Measurements from ENCODE around the gene TMEM163. TPM values are rescaled to one million over a fixed set of nuclear protein-coding genes. Genes with fewer than 3 reads are reported as not detected.

TMEM163 gene
- total and polyA plus RNA-seq, 2 of the 13 experiments (the other 11 are each of a cell fraction or from before 2014, with no cell fraction given), result 0.05 TPM; not detected in 1

DNA sequence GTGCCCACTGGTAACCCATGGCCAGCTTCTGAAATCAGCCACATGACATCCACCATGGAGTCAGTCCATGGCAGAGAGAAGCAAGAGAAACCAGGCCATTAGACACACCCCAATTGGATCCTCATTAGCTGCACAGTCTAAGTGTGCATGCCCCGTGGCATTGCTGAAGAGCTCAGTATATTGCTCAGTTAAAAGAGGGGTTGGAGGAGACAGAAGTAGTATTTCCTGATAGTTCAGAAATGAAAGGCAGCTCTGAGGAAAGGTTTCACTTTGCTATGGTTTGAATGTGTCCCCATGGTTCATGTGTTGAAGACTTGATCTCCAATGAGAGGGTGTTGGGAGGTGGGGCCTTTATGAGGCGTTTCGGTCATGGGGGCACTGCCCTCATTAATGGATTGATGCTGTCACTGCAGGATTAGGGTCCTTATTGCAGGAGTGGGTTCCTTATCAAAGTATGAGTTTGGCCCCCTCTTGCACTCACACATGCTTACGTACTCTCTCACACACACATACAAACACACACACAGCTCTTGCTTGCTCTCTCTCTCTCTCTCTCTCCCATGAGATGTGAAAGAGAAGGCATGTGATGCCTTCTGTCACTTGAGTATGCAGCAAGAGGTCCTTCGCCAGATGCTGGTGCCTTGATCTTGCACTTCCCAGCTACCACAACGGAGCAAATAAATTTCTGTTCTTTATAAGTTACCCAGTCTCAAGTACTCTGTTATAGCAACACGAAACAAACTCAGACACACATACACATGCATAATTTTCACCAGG, 58.0 kb downstream of the TMEM163 start:
- no peak for ATAC-seq
- H3K27ac ChIP-seq (ENCODE audit: extremely low read length, insufficient read depth, low read length), result no peak overlapping the region
- H3K36me3 ChIP-seq (replicated peaks in 1 of 2; ENCODE audit: control insufficient read depth in 1 of 2, insufficient read depth in 2 of 2, low read length in 2 of 2), result no peaks in the 10 kb centered on the region
- H2AFZ ChIP-seq (ENCODE audit: low read length), result no peak overlapping the region
- no peak overlapping the region for H3K9ac ChIP-seq (ENCODE audit: insufficient read depth, low read depth, low read length)
- WGBS (ENCODE audit: low lambda C conversion rate), result 23% methylated on average over 7 of the region's 7 CpGs
- H3K4me3 ChIP-seq (replicated peaks in 1 of 3; ENCODE audit: insufficient read depth in 1 of 3, low read depth in 2 of 3, low read length in 3 of 3), result no peak overlapping the region
- peaks cover 0 to 9% of the 10 kb centered on the region in 2 experiments; a peak in 3 of 5 replicates for H3K27me3 ChIP-seq (ENCODE audit: control insufficient read depth in 1 of 2, insufficient read depth in 2 of 2, low read length in 2 of 2)
- no peaks in the 10 kb centered on the region for H4K20me1 ChIP-seq (ENCODE audit: insufficient read depth, low read length)
- no peak for FAIRE-seq
- POLR2A ChIA-PET, result no interaction called here
- CTCF ChIA-PET (ENCODE audit: low intra/inter-chr PET ratio, low total read pairs), result no interaction called here
- in situ Hi-C loops (cut with HindIII; ENCODE audit: extremely low pct_ligation_motif_present, low pct_unique_long_range_greater_than_20kb), result no loop called here
- TF ChIP-seq DMAP1 (CRISPR knock-in tag; IDR thresholded peaks at IDR 0.05) (no peak), ZNF430 (CRISPR knock-in tag; IDR thresholded peaks at IDR 0.05) (no peak), ZNF777 (CRISPR knock-in tag; IDR thresholded peaks at IDR 0.05) (no peak), SRSF1 (optimal IDR thresholded peaks at IDR 0.05; ENCODE audit: low read depth, low read length) (no peak), AGO1 (IDR thresholded peaks at IDR 0.05; ENCODE audit: low read depth, low read length, poor library complexity, severe bottlenecking) (no peak)
- no peak overlapping the region for H3K4me2 ChIP-seq (ENCODE audit: low read depth, low read length)
- no TSS peak for BruUV-seq (replicated peaks)
- no peak for DNase-seq (ENCODE audit: low spot score)
- H3K4me1 ChIP-seq (ENCODE audit: insufficient read depth, low read length), result no peaks in the 10 kb centered on the region
- no peaks in the 10 kb centered on the region for H3K79me2 ChIP-seq (ENCODE audit: insufficient read depth, low read length)
- H3K9me3 ChIP-seq (ENCODE audit: low read length), result no peaks in the 10 kb centered on the region
- intact Hi-C loops (cut with micrococcal nuclease; ENCODE audit: unreplicated experiment), result no loop called here

DNA sequence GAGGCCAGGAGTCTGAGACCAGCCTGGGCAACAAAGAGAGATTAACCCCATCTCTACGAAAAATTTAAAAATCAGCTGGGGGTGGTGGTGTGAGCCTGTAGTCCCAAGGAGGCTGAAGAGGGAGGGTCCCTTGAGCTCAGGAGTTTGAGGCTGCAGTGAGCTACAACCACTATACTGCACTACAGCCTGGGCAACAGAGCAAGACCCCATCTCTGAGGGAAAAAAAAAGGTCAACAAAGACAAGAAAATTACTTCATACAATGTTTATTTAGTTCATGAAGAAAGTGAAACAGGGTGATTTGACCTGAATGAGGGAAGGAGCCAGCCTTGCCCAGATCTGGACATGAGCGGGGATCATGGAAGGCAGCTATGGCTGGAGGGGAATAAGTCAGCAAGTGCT, 59.1 kb downstream of the TMEM163 start:
- no peak overlapping the region for H3K4me3 ChIP-seq (replicated peaks in 1 of 3; ENCODE audit: insufficient read depth in 1 of 3, low read depth in 2 of 3, low read length in 3 of 3)
- ATAC-seq (no peak), DNase-seq (ENCODE audit: low spot score) (no peak), FAIRE-seq (no peak)
- H3K4me1 ChIP-seq (ENCODE audit: insufficient read depth, low read length), result no peaks in the 10 kb centered on the region
- H3K9me3 ChIP-seq (ENCODE audit: low read length), result no peaks in the 10 kb centered on the region
- H3K27ac ChIP-seq (ENCODE audit: extremely low read length, insufficient read depth, low read length), result no peak overlapping the region
- H3K4me2 ChIP-seq (ENCODE audit: low read depth, low read length), result no peak overlapping the region
- H3K27me3 ChIP-seq (ENCODE audit: control insufficient read depth in 1 of 2, insufficient read depth in 2 of 2, low read length in 2 of 2), result peaks cover 0 to 9% of the 10 kb centered on the region in 2 experiments; a peak in 3 of 5 replicates
- in situ Hi-C loops (cut with HindIII; ENCODE audit: extremely low pct_ligation_motif_present, low pct_unique_long_range_greater_than_20kb) (no loop called here), intact Hi-C loops (cut with micrococcal nuclease; ENCODE audit: unreplicated experiment) (loop anchor here (5.0 kb wide), 1 partner anchor 238 kb away; no protein-coding TSS in a partner anchor)
- no peak overlapping the region for H2AFZ ChIP-seq (ENCODE audit: low read length)
- ChIA-PET POLR2A (no interaction called here), CTCF (ENCODE audit: low intra/inter-chr PET ratio, low total read pairs) (no interaction called here)
- no peaks in the 10 kb centered on the region for H4K20me1 ChIP-seq (ENCODE audit: insufficient read depth, low read length)
- no peaks in the 10 kb centered on the region for H3K36me3 ChIP-seq (replicated peaks in 1 of 2; ENCODE audit: control insufficient read depth in 1 of 2, insufficient read depth in 2 of 2, low read length in 2 of 2)
- no peaks in the 10 kb centered on the region for H3K79me2 ChIP-seq (ENCODE audit: insufficient read depth, low read length)
- BruUV-seq (replicated peaks), result no TSS peak
- H3K9ac ChIP-seq (ENCODE audit: insufficient read depth, low read depth, low read length), result no peak overlapping the region
- whole genome bisulfite sequencing (ENCODE audit: low lambda C conversion rate), result 37% methylated on average over 2 of the region's 2 CpGs
- TF ChIP-seq SMARCE1 (IDR thresholded peaks at IDR 0.05; ENCODE audit: borderline replicate concordance) (no peak), ZFY (CRISPR knock-in tag; IDR thresholded peaks at IDR 0.05) (no peak), MAFF (IDR thresholded peaks at IDR 0.05; ENCODE audit: low read depth, low read length) (no peak), REST (IDR thresholded peaks at IDR 0.05; ENCODE audit: borderline replicate concordance in 1 of 2, low read depth in 1 of 2, low read length in 2 of 2) (no peak), PRDM15 (CRISPR knock-in tag; IDR thresholded peaks at IDR 0.05) (no peak), ADNP (CRISPR knock-in tag; IDR thresholded peaks at IDR 0.05) (no peak)

All from HepG2 (cell line).